ENCODE data around the gene QDPR.
A peak's percentile ranks its signal among the peaks of the same experiment; 100 is the strongest.

QDPR gene

DNA sequence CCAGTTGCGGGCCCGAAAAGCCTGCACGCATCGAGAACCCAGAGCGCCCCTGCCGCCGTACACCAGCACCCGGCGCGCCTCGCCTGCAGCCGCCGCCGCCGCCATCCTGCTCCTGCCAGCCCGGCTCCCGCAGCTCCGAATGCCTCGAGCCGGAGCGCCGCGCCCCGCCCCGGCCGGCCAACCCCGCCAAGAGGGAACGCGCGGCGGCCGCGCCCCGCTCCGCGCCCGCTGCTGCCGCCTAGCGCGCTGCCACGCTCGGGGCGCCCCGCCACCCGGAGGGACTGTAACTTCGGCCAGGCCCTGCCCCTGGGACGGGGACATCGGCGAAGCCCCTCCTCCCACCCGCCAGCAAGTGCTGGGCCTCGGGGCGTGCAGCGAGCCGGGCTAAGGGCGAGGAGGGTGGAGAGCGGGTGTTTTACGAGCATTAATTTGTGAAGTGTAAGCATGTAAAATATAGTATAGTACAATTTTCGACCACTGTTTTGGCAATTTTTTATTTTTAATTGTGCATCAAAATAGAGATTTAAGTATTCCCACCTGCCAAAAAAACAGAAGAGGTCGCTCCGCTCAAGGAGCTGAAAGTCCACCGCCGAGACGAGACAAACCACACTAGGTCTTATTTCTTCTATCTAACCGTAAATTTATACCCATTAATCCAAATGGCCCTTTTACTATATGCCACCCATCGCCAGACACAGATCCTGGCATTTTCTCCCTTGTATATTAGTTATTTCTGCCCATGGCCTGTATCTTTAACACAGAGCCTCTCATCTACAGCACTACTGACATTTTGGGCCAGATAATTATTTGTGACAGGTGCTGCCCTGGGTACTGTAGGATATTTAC lies at the start of gene QDPR:
Gene QDPR (minus strand): TSS at position 141 of the 846 bp plus-strand sequence. CDS start 36 bp downstream, at position 105.
- Histone ChIP-seq H3K4me3 (ENCODE audit: low read length) (peak within 1 kb of the TSS; percentile 89), H3K4me1 (ENCODE audit: low read length) (peaks cover 6% of the 10 kb centered on the region), H2AFZ (ENCODE audit: low read length) (peak within 1 kb of the TSS; percentile 98)

DNA sequence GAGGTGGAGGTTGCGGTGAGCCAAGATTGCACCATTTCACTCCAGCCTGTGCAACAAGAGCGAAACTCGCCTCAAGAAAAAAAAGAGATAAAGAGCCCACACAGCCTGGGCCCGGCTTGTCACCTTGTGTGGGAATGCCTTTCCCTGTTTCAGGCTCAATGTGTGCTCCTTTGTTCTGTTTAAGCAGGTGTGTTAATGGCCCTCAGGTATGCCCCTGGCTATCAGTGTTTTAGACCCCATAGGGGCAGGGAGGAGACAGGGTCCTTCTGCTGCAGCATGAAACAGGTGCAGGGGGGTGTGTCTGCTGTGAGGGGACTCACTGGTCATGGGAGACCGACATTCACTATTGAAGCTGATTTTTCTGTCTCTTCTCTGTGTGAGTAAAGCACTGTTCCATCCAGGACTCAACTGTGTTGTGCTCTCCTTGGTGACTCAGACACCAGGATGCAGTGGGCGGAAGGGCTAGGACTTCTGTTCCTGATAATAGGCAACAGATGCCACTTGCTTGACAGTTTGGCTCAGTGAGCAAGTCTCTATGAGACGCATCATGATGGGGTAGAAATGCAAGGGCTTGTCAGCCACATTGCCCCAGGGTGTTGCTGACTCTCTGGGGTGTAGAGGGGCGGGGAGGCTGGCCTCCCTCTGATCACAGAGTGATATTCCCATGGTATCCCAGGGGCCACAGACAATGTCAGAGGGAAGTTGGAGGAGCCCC lies 49.5 kb upstream of the QDPR start:
- Histone ChIP-seq H2AFZ (ENCODE audit: low read length) (no peak overlapping the region), H3F3A (ENCODE audit: insufficient read depth, low read length) (no peaks in the 10 kb centered on the region), H3K27me3 (replicated peaks; ENCODE audit: insufficient read depth, low read length) (no peaks in the 10 kb centered on the region), H3K4me1 (ENCODE audit: low read length) (no peaks in the 10 kb centered on the region), H3K4me2 (ENCODE audit: low read depth, low read length) (no peak overlapping the region), H3K36me3 (replicated peaks; ENCODE audit: insufficient read depth, low read length) (no peaks in the 10 kb centered on the region), H3K9me3 (replicated peaks; ENCODE audit: insufficient read depth, low read length) (no peaks in the 10 kb centered on the region), H3K9me2 (replicated peaks; ENCODE audit: insufficient read depth, low read length) (no peaks in the 10 kb centered on the region), H3K79me2 (ENCODE audit: low read length) (no peaks in the 10 kb centered on the region), H3K27ac (ENCODE audit: low read length) (no peak overlapping the region), H3K4me3 (ENCODE audit: low read length) (no peak overlapping the region), H4K20me1 (ENCODE audit: insufficient read depth, low read length) (no peaks in the 10 kb centered on the region), H3K9ac (ENCODE audit: low read length) (no peak overlapping the region)
- DNase-seq: no peak
- TF ChIP-seq EZH2 (optimal IDR thresholded peaks at IDR 0.05; ENCODE audit: low read depth, low read length) (no peak), EZH2phosphoT487 (IDR thresholded peaks at IDR 0.05; ENCODE audit: low read length) (no peak)
- TF ChIP-seq, protein P1, sequence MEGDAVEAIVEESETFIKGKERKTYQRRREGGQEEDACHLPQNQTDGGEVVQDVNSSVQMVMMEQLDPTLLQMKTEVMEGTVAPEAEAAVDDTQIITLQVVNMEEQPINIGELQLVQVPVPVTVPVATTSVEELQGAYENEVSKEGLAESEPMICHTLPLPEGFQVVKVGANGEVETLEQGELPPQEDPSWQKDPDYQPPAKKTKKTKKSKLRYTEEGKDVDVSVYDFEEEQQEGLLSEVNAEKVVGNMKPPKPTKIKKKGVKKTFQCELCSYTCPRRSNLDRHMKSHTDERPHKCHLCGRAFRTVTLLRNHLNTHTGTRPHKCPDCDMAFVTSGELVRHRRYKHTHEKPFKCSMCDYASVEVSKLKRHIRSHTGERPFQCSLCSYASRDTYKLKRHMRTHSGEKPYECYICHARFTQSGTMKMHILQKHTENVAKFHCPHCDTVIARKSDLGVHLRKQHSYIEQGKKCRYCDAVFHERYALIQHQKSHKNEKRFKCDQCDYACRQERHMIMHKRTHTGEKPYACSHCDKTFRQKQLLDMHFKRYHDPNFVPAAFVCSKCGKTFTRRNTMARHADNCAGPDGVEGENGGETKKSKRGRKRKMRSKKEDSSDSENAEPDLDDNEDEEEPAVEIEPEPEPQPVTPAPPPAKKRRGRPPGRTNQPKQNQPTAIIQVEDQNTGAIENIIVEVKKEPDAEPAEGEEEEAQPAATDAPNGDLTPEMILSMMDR (IDR thresholded peaks at IDR 0.05; ENCODE audit: low read length): no peak

More for the DNA sequence above, at the start of gene QDPR:
- H3K27me3 ChIP-seq (replicated peaks; ENCODE audit: insufficient read depth, low read length): no peaks in the 10 kb centered on the region
- H3K9me2 ChIP-seq (replicated peaks; ENCODE audit: insufficient read depth, low read length): no peaks in the 10 kb centered on the region
- no peaks in the 10 kb centered on the region for H4K20me1 ChIP-seq (ENCODE audit: insufficient read depth, low read length)
- H3K4me2 ChIP-seq (ENCODE audit: low read depth, low read length): peak within 1 kb of the TSS; percentile 87
- H3K36me3 ChIP-seq (replicated peaks; ENCODE audit: insufficient read depth, low read length): no peaks in the 10 kb centered on the region
- H3K79me2 ChIP-seq (ENCODE audit: low read length): peaks cover 26% of the 10 kb centered on the region
- H3K9me3 ChIP-seq (replicated peaks; ENCODE audit: insufficient read depth, low read length): no peaks in the 10 kb centered on the region
- TF ChIP-seq, protein P1 (IDR thresholded peaks at IDR 0.05; ENCODE audit: low read length): peak; percentile 49
- TF ChIP-seq EZH2phosphoT487 (IDR thresholded peaks at IDR 0.05; ENCODE audit: low read length) (no peak), EZH2 (optimal IDR thresholded peaks at IDR 0.05; ENCODE audit: low read depth, low read length) (no peak)
- peak within 1 kb of the TSS; percentile 61 for H3K27ac ChIP-seq (ENCODE audit: low read length)
- H3K9ac ChIP-seq (ENCODE audit: low read length): peak within 1 kb of the TSS; percentile 79
- H3F3A ChIP-seq (ENCODE audit: insufficient read depth, low read length): peaks cover 14% of the 10 kb centered on the region; the same call in 1 of the 2 replicates
- peak; percentile 92 for DNase-seq

DNA sequence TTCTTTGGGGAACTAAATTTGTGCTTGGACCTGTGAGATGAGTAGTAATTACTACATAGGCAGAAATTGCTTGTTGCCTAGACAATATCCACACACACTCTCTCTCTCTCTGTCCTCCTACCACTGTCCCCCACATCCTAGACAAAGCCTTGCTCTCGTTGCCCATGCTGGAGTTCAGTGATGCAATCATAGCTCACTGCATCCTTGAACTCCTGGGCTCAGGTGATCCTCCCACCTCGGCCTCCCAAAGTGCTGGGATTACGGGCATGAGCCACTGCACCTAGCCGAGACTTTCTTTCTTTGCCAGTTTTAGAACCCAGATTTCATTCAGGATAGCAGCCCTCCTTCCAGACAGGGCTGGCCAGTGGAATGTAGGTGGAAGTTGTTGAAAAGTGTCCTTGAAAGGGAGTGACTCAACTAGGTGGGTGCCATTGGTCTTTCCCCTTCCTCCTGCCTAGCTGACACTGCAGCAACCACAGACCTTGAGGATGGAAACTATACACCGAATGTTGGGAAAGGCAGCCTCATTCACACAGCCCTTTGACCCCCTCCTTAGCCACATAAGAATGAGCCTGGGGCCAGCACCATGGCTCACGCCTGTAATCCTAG lies 48.3 kb upstream of the QDPR start:
- H3K9ac ChIP-seq (ENCODE audit: low read length): no peak overlapping the region

More for the DNA sequence above, 48.3 kb upstream of the QDPR start:
- Histone ChIP-seq H3K36me3 (replicated peaks; ENCODE audit: insufficient read depth, low read length) (no peaks in the 10 kb centered on the region), H3K4me2 (ENCODE audit: low read depth, low read length) (no peak overlapping the region), H4K20me1 (ENCODE audit: insufficient read depth, low read length) (no peaks in the 10 kb centered on the region), H3K9me2 (replicated peaks; ENCODE audit: insufficient read depth, low read length) (no peaks in the 10 kb centered on the region), H3K79me2 (ENCODE audit: low read length) (no peaks in the 10 kb centered on the region), H3K27me3 (replicated peaks; ENCODE audit: insufficient read depth, low read length) (no peaks in the 10 kb centered on the region), H3K9me3 (replicated peaks; ENCODE audit: insufficient read depth, low read length) (no peaks in the 10 kb centered on the region), H3K4me3 (ENCODE audit: low read length) (no peak overlapping the region), H3K27ac (ENCODE audit: low read length) (no peak overlapping the region), H2AFZ (ENCODE audit: low read length) (no peak overlapping the region), H3K4me1 (ENCODE audit: low read length) (no peaks in the 10 kb centered on the region), H3F3A (ENCODE audit: insufficient read depth, low read length) (no peaks in the 10 kb centered on the region)
- TF ChIP-seq EZH2 (optimal IDR thresholded peaks at IDR 0.05; ENCODE audit: low read depth, low read length) (no peak), EZH2phosphoT487 (IDR thresholded peaks at IDR 0.05; ENCODE audit: low read length) (no peak)
- TF ChIP-seq, protein P1 (IDR thresholded peaks at IDR 0.05; ENCODE audit: low read length): no peak
- no peak for DNase-seq

Data from MM.1S (cell line).